Measurements from ENCODE around the gene DISP3.

DNA sequence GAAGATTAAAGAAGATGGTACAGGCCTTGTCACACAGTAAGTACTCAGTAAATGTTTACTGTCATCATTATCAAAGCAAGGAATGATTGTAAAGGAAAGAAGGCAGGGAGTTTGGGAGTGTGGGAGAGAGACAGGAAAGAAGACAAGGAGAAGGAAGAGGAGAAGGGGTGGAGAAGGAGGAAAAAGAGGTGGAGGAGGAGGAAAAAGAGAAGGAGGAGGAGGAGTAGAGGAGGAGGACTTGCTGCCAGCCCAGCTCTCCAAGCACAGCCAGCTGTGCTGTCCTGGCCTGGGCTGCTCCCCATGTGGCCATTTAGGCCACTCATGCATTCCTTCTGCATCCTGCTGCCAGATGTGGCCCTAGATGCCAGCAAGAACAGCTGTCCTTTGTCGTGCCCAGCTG, 7.5 kb upstream of the DISP3 start:
- TF ChIP-seq CHD4 (IDR thresholded peaks at IDR 0.05; ENCODE audit: insufficient read depth, insufficient replicate concordance, low read depth, low read length, poor library complexity, severe bottlenecking) (no peak), BHLHE40 (IDR thresholded peaks at IDR 0.05; ENCODE audit: low read length) (no peak), POLR2A (conservative IDR thresholded peaks at IDR 0.05) (no peak), CAMTA2 (CRISPR knock-in tag; conservative IDR thresholded peaks at IDR 0.05) (no peak), RCOR1 (IDR thresholded peaks at IDR 0.05; ENCODE audit: borderline replicate concordance in 1 of 2, low read depth in 2 of 2, low read length in 2 of 2) (no peak), NRF1 (conservative IDR thresholded peaks at IDR 0.05 in 1 of 2, IDR thresholded peaks at IDR 0.05 in 1 of 2) (no peak), IFI16 (CRISPR knock-in tag; IDR thresholded peaks at IDR 0.05) (no peak), HMG20A (CRISPR knock-in tag; conservative IDR thresholded peaks at IDR 0.05) (no peak), CBX2 (IDR thresholded peaks at IDR 0.05; ENCODE audit: insufficient read depth, low read length, poor library complexity, severe bottlenecking) (no peak), RAD21 (CRISPR knock-in tag; conservative IDR thresholded peaks at IDR 0.05 in 1 of 2, IDR thresholded peaks at IDR 0.05 in 1 of 2) (no peak)
- TF ChIP-seq, protein P1, sequence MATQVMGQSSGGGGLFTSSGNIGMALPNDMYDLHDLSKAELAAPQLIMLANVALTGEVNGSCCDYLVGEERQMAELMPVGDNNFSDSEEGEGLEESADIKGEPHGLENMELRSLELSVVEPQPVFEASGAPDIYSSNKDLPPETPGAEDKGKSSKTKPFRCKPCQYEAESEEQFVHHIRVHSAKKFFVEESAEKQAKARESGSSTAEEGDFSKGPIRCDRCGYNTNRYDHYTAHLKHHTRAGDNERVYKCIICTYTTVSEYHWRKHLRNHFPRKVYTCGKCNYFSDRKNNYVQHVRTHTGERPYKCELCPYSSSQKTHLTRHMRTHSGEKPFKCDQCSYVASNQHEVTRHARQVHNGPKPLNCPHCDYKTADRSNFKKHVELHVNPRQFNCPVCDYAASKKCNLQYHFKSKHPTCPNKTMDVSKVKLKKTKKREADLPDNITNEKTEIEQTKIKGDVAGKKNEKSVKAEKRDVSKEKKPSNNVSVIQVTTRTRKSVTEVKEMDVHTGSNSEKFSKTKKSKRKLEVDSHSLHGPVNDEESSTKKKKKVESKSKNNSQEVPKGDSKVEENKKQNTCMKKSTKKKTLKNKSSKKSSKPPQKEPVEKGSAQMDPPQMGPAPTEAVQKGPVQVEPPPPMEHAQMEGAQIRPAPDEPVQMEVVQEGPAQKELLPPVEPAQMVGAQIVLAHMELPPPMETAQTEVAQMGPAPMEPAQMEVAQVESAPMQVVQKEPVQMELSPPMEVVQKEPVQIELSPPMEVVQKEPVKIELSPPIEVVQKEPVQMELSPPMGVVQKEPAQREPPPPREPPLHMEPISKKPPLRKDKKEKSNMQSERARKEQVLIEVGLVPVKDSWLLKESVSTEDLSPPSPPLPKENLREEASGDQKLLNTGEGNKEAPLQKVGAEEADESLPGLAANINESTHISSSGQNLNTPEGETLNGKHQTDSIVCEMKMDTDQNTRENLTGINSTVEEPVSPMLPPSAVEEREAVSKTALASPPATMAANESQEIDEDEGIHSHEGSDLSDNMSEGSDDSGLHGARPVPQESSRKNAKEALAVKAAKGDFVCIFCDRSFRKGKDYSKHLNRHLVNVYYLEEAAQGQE (IDR thresholded peaks at IDR 0.05; ENCODE audit: borderline replicate concordance), result no peak
- TF ChIP-seq, protein P1 (CRISPR knock-in tag; IDR thresholded peaks at IDR 0.05; ENCODE audit: low read depth), result no peak
- TF ChIP-seq, protein P2, sequence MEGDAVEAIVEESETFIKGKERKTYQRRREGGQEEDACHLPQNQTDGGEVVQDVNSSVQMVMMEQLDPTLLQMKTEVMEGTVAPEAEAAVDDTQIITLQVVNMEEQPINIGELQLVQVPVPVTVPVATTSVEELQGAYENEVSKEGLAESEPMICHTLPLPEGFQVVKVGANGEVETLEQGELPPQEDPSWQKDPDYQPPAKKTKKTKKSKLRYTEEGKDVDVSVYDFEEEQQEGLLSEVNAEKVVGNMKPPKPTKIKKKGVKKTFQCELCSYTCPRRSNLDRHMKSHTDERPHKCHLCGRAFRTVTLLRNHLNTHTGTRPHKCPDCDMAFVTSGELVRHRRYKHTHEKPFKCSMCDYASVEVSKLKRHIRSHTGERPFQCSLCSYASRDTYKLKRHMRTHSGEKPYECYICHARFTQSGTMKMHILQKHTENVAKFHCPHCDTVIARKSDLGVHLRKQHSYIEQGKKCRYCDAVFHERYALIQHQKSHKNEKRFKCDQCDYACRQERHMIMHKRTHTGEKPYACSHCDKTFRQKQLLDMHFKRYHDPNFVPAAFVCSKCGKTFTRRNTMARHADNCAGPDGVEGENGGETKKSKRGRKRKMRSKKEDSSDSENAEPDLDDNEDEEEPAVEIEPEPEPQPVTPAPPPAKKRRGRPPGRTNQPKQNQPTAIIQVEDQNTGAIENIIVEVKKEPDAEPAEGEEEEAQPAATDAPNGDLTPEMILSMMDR (IDR thresholded peaks at IDR 0.05 in 2 of 3, conservative IDR thresholded peaks at IDR 0.05 in 1 of 3; ENCODE audit: insufficient read depth in 2 of 3, low read depth in 1 of 3, low read length in 3 of 3), result no peak
- TF ChIP-seq, protein P3, sequence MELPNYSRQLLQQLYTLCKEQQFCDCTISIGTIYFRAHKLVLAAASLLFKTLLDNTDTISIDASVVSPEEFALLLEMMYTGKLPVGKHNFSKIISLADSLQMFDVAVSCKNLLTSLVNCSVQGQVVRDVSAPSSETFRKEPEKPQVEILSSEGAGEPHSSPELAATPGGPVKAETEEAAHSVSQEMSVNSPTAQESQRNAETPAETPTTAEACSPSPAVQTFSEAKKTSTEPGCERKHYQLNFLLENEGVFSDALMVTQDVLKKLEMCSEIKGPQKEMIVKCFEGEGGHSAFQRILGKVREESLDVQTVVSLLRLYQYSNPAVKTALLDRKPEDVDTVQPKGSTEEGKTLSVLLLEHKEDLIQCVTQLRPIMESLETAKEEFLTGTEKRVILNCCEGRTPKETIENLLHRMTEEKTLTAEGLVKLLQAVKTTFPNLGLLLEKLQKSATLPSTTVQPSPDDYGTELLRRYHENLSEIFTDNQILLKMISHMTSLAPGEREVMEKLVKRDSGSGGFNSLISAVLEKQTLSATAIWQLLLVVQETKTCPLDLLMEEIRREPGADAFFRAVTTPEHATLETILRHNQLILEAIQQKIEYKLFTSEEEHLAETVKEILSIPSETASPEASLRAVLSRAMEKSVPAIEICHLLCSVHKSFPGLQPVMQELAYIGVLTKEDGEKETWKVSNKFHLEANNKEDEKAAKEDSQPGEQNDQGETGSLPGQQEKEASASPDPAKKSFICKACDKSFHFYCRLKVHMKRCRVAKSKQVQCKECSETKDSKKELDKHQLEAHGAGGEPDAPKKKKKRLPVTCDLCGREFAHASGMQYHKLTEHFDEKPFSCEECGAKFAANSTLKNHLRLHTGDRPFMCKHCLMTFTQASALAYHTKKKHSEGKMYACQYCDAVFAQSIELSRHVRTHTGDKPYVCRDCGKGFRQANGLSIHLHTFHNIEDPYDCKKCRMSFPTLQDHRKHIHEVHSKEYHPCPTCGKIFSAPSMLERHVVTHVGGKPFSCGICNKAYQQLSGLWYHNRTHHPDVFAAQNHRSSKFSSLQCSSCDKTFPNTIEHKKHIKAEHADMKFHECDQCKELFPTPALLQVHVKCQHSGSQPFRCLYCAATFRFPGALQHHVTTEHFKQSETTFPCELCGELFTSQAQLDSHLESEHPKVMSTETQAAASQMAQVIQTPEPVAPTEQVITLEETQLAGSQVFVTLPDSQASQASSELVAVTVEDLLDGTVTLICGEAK (IDR thresholded peaks at IDR 0.05), result no peak
- TF ChIP-seq, protein P3 (CRISPR knock-in tag; IDR thresholded peaks at IDR 0.05), result no peak
